ENCODE measurements around the gene FARP2.

Gene FARP2

DNA sequence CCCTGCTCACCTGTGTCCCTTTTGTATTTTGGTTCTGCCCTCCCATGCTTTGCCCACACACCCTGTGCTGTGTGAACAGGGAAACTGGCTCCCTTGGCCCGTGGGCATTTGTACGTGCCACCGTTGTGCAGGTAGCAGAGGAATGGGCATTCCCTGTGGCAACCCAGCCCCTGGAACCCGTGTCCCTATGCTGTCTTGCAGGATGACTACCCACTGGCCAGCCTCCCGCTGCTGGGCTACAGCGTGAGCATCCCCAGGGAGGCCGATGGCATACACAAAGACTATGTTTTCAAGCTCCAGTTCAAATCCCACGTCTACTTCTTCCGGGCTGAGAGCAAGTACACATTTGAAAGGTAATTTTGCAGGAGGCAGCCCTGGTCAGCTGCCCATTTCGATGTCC lies 137.0 kb downstream of the FARP2 start:
- H3K4me3 ChIP-seq (ENCODE audit: low read depth, low read length), result no peak overlapping the region
- TF ChIP-seq MYC (IDR thresholded peaks at IDR 0.05; ENCODE audit: low read depth, low read length) (no peak), POLR2A (IDR thresholded peaks at IDR 0.05; ENCODE audit: extremely low read depth, insufficient read length) (no peak)

DNA sequence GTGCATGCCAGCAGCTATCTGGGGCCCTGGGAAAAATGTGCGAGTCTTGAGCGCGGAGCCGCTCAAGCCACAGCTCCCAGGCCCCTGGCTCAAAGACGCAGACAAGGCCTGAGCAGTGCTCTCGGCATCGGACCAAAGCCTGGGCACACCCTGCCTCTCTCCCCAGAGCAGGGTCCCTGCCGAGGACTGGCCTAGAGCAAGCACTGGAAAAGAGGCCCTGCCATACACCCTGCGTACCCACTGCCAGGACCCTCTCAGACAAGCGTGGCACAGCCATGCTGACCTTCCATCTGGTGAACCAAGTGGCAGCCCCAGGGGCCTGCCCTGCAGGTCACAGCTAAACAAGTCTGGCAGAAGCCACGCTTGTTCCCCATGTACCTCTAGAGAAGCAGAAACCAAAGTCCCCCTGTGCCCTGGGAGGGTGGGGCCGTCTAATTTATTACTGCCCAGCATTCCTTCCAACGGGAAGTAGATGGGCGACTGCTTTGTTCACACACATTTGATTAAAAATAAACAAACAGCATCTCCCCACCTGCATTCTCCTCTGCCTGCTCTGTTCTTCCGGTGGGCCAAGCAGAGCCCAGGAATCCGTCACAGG lies 138.3 kb downstream of the FARP2 start:
- DNase-seq (ENCODE audit: low read depth), result no peak
- H3K4me3 ChIP-seq (ENCODE audit: low read depth, low read length), result no peak overlapping the region
- no peak for TF ChIP-seq CTCF (IDR thresholded peaks at IDR 0.05; ENCODE audit: low read depth, low read length)
- TF ChIP-seq, protein P1, sequence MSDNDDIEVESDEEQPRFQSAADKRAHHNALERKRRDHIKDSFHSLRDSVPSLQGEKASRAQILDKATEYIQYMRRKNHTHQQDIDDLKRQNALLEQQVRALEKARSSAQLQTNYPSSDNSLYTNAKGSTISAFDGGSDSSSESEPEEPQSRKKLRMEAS (IDR thresholded peaks at IDR 0.05; ENCODE audit: low read depth, low read length), result no peak
- TF ChIP-seq POLR2A (IDR thresholded peaks at IDR 0.05; ENCODE audit: extremely low read depth, insufficient read length), result no peak
- no peak for TF ChIP-seq MYC (IDR thresholded peaks at IDR 0.05; ENCODE audit: low read depth, low read length)

More for the DNA sequence above, 137.0 kb downstream of the FARP2 start:
- no peak for DNase-seq (ENCODE audit: low read depth)

DNA sequence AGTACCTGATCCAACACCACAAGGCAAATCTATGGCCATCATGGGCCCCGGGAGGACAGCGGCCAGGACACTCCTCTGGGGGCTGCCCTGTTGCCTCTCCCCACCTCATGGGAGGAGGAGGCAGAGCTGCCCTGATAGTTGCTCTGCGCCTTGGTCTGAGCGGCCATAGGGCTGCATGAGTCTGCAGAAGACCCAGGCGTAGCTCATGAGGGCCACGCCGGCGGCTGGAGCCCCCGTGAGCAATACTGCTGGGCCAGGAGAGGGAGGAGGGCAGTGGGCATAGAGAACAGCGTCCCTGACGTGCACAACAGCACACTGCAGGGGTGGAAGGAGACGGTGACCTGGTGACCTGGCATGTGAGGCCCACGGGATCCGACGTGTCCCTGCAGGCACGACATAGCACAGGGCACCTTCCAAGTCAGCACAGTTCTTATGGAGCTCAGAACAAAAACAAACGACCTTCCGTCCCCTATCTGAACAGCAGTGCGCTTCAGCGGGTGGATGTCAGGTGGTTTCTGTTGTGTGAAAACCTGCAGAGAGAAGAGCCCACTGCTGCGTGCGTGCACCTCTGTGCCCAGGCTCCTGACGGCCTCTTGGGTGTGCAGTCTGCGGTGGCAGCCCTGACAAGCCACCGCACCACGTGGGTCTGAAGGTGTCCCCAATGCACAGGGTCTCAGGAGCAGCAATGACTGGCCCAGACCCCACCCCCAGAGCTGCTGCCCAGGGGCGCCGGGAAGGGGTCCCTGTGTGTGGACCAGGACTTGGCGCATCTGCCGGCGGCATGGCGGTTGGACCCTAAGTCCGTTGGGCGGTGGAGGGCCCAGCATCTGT lies 139.3 kb downstream of the FARP2 start:
- TF ChIP-seq, protein P1 (IDR thresholded peaks at IDR 0.05; ENCODE audit: low read depth, low read length), result no peak
- TF ChIP-seq POLR2A (IDR thresholded peaks at IDR 0.05; ENCODE audit: extremely low read depth, insufficient read length) (no peak), MYC (IDR thresholded peaks at IDR 0.05; ENCODE audit: low read depth, low read length) (no peak)
- no peak for DNase-seq (ENCODE audit: low read depth)
- H3K4me3 ChIP-seq (ENCODE audit: low read depth, low read length), result no peak overlapping the region

GRCh38 chr2:241496003-241496707 lies 140.1 kb downstream of the FARP2 start:
- no peak overlapping the region for H3K4me3 ChIP-seq (ENCODE audit: low read depth, low read length)
- no peak for DNase-seq (ENCODE audit: low read depth)
- TF ChIP-seq CTCF (IDR thresholded peaks at IDR 0.05; ENCODE audit: low read depth, low read length) (no peak), MYC (IDR thresholded peaks at IDR 0.05; ENCODE audit: low read depth, low read length) (no peak), POLR2A (IDR thresholded peaks at IDR 0.05; ENCODE audit: extremely low read depth, insufficient read length) (no peak)
- TF ChIP-seq, protein P1 (IDR thresholded peaks at IDR 0.05; ENCODE audit: low read depth, low read length), result no peak

- TF ChIP-seq, protein P1 (IDR thresholded peaks at IDR 0.05; ENCODE audit: low read depth, low read length), result no peak
- no peak for TF ChIP-seq MYC (IDR thresholded peaks at IDR 0.05; ENCODE audit: low read depth, low read length)
- no peak for TF ChIP-seq POLR2A (IDR thresholded peaks at IDR 0.05; ENCODE audit: extremely low read depth, insufficient read length)
- TF ChIP-seq CTCF (IDR thresholded peaks at IDR 0.05; ENCODE audit: low read depth, low read length), result no peak
- no peak overlapping the region for H3K4me3 ChIP-seq (ENCODE audit: low read depth, low read length)
- DNase-seq (ENCODE audit: low read depth), result no peak
Observed at GRCh38 chr2:241496904-241497877, 141.1 kb downstream of the FARP2 start.
